Stimulated activated CD8-positive, alpha-beta memory T cell treated with anti-CD3 and anti-CD28 coated beads, Interleukin-12 subunit alpha, Interleukin-12 subunit beta, amount 100 ng/mL, for 1 hour (primary cell): ENCODE data around the gene DUS1L.

Experiments
- DNase-seq: peaks from one replicate; pipeline ENCODE4 v3.0.0-alpha.2; 2020; ENCODE audit warnings: low read depth

Gene DUS1L

DNA sequence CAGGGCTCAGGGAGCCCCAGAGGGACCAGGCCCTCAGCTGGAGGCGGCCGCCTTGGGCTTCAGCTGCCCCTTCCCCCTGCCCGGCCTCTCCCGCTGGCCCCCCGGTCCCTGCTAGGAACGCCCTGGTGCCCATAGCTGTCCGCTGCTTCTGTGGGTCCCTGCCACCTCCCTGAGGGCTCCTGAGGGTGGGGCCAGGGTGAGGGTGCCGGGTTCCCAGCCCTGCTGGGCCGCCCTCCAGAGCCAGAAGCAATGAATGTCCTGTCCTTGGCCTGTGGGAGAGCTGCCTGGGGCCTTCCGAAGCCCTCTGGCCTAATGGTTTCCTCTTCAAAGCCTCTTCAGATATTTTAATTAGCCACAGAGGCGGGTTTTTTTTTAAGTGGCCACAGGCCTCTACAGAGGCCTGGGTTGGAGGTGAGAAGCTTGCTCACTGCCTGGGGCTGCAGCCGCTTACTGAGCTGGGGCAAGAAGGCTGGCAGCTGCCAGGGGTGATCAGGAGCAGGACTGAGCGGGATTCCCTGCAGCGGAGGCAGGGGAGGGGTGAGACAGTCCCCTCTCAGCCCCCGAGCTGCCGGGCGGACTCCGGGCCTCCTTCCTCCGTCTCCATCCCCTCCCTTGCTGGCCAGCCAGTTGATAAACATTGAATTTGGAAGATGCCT lies 52.8 kb downstream of the DUS1L start:
- no peak for DNase-seq

DNA sequence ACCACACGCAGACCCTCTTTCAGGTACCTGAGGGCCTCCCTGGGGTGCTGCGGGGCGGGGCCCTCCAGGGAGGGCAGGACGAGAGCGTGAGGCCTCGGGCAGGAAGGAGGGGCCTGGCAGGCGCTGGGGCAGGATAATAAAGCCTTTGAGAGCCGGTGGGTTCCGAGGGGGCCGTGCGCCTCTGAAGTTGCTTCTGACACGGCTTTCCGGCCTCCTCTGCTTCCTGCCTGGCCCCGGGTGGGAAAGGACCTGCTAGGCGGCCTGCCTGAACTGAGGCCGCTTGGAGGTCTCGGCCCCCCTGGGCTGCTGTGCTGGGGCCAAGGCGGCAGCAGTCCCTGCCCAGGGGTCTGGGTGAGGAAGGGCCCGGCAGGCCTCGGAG lies 53.4 kb downstream of the DUS1L start:
- DNase-seq = no peak

DNA sequence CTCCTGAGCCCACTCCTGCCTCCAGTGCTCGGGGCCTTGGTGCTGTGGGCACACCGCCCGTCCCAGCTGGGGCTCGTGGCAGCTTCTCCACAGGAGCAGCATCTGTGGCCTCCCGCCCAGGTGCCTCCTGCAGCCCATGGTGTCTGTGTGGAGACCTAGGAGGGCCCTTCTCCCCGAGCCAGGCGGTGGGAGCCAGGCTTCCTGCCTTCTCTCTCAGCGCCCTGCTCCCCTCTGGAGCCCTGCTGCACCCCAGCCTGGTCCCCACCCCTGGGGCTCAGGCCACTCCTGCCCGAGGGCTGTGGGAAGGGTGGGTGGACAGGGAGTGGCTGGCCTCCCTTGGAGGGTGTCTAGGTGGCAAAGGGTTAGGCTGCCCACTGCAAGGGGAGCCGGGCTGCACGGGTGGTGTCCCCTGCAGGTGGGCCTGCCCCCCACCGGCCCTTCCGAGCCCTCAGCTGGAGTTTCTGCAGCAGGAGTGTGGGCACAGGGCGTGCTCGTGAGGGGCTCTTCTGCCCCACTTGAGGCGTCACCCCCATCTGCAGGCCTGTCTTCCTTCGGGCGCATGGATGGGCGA lies 53.9 kb downstream of the DUS1L start:
- DNase-seq = no peak

DNA sequence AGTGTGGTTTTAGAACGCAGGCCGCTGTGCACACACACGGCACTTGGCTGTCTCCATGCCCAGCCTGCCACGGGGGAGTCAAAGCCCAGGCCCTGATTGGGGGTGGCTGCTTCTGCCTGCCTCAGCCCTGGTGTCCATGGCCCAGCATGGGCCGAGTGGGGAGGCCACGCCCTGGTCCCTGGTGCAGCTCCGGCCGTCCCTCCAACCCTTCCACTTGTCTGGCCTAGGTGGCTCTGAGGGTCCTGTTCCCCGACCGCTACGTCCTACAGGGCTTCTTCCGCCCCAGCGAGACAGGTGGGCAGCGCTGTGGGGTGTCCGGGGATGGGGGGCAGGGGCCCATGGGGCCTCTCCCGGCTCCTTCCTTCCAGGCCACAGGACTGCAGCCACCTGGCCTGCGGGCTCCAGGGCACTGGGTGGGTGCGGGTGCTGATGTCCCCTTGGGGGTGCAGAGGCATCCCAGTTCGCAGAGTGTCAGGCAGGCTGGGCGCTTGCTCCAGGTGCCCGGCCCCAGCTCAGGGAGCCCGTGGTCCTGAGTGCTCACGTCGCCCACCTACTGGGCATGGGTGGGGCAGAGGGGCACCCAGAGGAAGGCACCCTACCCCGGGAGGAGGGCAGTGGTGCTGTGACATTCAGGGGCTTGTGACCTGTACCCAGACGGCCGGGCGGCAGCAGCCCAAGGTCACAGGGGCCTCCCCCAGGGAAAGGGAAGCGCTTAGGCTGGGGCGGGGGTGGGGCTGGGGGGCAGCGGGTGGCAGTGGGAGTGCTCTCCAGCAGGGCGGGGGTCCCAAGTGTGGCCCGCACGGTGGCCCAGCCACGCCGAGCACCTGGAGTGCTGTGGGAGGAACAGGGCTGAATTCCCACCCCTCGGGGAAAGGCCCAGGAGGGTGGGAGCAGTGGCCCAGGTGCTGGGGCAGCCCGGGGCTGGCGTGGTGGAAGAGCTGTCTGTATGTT lies 54.8 kb downstream of the DUS1L start:
- DNase-seq = no peak

DNA sequence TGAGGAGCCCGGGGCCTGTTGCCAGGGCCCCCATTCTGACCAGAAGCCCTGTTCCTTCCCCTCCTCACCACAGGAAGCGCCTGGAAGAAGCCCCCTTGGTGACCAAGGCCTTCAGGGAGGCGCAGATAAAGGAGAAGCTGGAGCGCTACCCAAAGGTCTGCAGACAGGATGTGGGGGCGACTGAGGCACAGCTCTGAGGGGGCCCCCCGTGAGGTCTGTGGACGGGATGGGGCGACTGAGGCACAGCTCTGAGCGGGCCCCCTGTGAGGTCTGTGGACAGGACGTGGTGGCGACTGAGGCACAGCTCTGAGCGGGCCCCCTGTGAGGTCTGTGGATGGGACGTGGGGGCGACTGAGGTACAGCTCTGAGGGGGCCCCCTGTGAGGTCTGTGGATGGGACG lies 56.2 kb downstream of the DUS1L start:
- DNase-seq = no peak

DNA sequence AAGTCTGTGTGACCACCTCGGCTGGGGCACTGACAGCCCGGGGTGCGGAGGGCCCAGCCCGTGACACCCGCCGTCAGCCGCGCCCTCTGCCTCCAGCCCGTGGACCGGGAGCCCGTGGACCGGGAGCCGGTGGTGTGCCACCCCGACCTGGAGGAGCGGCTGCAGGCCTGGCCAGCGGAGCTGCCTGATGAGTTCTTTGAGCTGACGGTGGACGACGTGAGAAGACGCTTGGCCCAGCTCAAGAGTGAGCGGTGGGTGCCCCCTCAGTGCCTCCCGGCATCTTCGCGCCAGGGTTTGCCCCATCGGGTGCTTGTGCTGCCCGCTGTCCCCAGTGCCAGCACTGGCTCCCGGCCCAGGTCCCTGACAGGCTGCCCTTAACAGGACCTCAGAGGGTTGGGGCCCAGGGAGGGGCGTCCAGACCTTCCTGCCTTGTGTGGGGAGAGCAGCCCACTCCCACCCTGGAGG lies 56.6 kb downstream of the DUS1L start:
- DNase-seq = no peak

- no peak for DNase-seq
Observed at GRCh38 chr17:82008258-82008940, 57.2 kb downstream of the DUS1L start.
